ENCODE results near the gene C15orf40. TPM values are rescaled to one million over a fixed set of nuclear protein-coding genes. Genes with fewer than 3 reads are reported as not detected.

Gene C15orf40
- total and polyA plus RNA-seq, 2 of the 13 experiments (the other 11 are each of a cell fraction or from before 2014, with no cell fraction given): 24.0 to 26.3 TPM

DNA sequence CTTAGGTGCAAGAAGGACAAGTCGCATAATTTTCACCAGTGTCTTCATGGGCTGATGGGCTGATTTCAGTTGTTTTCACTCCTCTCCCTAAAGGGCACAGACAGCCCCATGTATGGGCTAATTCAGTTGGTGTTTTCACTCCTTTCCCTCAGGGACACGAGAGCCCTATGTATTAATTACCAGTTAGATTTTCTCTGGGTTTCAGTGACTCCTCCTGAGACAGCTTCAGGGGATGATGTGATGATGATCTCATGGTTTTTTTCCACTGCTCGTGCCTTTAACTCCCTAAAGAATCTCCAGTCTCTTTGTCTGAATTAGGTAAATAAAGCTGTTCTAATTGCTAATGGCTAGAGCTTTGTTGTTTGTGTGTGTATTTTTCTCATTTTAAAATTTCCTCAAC is 15.5 kb downstream of the C15orf40 start (continued):
- TF ChIP-seq TRAFD1 (CRISPR knock-in tag; IDR thresholded peaks at IDR 0.05; ENCODE audit: borderline replicate concordance): no peak
- no peak for TF ChIP-seq ZNF205 (CRISPR knock-in tag; IDR thresholded peaks at IDR 0.05)
- no peak for TF ChIP-seq ZNF598 (CRISPR knock-in tag; IDR thresholded peaks at IDR 0.05; ENCODE audit: borderline replicate concordance)
- TF ChIP-seq ZNF234 (CRISPR knock-in tag; conservative IDR thresholded peaks at IDR 0.05): no peak
- no peak for TF ChIP-seq ZNF276 (CRISPR knock-in tag; IDR thresholded peaks at IDR 0.05; ENCODE audit: low read depth)
- TF ChIP-seq BCLAF1 (IDR thresholded peaks at IDR 0.05): no peak
- no peak for TF ChIP-seq STAT5B (CRISPR knock-in tag; IDR thresholded peaks at IDR 0.05)
- TF ChIP-seq ZNF547 (CRISPR knock-in tag; IDR thresholded peaks at IDR 0.05): no peak

Data from HepG2 (cell line).